ENCODE data around the gene PRMT2.
"Not testable (repeated sequence)": the region's sequence is repeated elsewhere in the genome, so short reads cannot be mapped to it uniquely, and the experiment has no call there.

PRMT2 gene

GRCh38 chr21:46668904-46669303 lies 33.4 kb downstream of the PRMT2 start:
- not testable (repeated sequence) for DNase-seq (ENCODE audit: low spot score)

DNA sequence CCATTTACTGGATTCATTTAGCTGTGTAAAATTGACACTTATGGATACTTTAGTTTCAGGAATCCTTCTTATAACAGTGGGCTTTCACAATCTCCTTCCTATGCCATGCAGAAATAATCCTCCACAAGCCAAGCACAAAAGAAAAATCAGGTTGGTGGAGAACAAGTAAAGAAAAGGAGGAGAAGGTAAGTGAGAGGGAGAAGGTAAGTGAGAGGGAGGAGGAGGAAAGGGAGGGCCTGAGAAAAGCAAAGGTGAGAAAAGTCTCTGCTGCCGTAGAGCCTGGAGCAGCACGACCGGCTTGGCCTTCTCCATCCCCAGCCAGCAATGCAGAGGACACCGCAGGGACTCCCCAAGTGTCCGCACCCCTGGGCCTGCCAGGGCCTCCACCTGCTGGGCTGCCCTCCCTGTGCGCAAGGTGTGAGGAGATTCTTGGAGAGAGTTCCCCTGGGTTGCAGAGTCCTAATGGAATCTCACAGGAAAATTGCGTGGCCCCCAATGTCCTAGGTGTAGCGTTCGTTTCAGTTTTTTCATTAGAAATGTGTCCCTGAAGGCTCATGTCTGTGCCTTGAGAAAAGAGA lies 39.0 kb downstream of the PRMT2 start:
- DNase-seq (ENCODE audit: low spot score) = no peak

DNA sequence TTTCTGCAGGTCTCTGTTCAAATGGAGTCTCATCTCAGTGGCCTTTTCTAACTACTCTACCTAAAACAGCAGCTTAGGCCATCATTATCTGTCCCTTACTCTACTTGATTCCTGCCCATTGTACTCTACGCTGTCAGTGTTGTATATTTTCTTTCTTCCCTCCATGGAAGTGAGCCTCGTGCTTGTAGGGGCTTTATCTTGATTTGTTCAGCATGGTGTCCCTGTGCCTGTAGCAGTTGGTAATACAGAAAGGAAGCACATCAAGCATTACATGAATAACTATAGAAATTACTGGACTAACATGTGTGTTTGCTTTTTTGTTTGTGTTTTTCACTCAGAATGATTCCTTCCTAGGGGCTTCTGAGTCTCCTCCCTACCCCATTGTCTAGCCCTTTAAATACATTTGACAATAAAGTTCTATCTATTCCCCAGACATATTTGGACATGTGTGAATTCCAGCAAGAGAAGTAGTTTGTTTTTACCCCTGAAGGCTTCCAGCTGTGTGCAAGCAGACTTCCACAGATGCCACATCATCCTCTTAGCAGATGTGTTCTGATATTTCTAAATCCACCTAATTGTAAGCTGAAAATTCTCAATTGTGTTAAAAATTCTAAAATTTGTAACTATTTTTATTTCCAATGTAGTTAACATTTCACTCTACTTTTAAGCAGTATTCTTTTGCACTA lies 40.3 kb downstream of the PRMT2 start:
- DNase-seq (ENCODE audit: low spot score) = no peak

DNA sequence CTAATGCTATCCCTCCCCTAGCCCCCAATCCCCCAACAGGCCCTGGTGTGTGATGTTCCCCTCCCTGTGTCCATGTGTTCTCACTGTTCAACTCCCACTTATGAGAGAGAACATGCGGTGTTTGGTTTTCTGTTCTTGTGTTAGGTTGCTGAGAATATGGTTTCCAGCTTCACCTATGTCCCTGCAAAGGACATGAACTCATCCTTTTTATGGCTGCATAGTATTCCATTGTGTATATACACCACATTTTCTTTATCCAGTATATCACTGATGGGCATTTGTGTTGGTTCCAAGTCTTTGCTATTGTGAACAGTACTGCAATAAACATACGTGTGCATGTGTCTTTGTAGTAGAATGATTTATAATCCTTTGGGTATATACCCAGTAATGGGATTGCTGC lies 41.1 kb downstream of the PRMT2 start:
- not testable (repeated sequence) for DNase-seq (ENCODE audit: low spot score)

DNA sequence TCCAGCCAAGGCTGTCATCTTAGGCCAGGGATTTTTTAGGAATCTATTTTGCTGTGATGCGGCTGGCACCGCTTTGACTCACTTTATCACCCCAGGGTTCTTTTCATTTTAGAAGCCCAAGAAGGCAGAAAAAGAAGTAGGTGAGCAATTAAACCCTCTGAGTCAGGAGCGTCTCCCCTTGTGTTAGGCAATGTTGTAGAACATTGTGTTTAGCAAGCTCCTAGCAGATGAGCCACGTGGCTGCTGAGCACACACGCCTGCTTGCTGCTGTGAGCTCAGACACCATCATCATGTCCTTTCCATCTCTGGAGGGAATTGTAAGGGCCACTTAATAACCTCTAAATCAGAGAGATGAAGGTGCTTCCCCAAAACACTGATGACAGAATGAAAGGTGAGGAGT lies 46.1 kb downstream of the PRMT2 start:
- not testable (repeated sequence) for DNase-seq (ENCODE audit: low spot score)

DNA sequence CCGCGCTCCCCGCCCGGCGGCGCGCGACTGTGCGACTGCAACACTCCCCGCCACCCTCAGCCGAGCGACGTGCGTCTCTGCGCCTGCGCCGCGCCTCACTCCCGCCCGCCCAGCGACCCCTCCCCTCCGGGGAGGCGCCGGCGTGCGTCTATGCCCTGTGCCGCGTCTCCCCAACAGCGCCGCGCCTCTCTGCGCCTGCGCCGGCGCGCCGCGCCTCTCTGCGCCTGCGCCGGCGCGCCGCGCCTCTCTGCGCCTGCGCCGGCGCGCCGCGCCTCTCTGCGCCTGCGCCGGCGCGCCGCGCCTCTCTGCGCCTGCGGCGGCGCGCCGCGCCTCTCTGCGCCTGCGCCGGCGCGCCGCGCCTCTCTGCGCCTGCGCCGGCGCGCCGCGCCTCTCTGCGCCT lies 63.2 kb downstream of the PRMT2 start:
- not testable (repeated sequence) for DNase-seq (ENCODE audit: low spot score)

- not testable (repeated sequence) for DNase-seq (ENCODE audit: low spot score)
Measured at GRCh38 chr21:46699104-46699503, 63.6 kb downstream of the PRMT2 start.

Measured in Ammon's horn (tissue), 1 donor.